Suprapubic skin (tissue), 4 donors: ENCODE data around the gene FBXW2. TPM values are rescaled to one million over a fixed set of nuclear protein-coding genes. Genes with fewer than 3 reads are reported as not detected.
"Not testable (repeated sequence)": the region's sequence is repeated elsewhere in the genome, so short reads cannot be mapped to it uniquely, and the experiment has no call there.

ENCODE experiments used
- DNase-seq, 2 donors: peaks; one replicate each; pipeline ENCODE4 v3.0.0-alpha.2; 2019; ENCODE audit warnings: low spot score in 2 of 2
- H3K27ac ChIP-seq: fragments of 200-600 bp; sonication (generic); one replicate; pipeline ENCODE4 v1.5.1; 2019
- H3K27me3 ChIP-seq: fragments of 200-600 bp; sonication (generic); one replicate; pipeline ENCODE4 v1.5.1; 2019
- H3K36me3 ChIP-seq: fragments of 200-600 bp; sonication (generic); one replicate; pipeline ENCODE4 v1.5.1; 2019
- H3K4me1 ChIP-seq: fragments of 200-600 bp; sonication (generic); one replicate; pipeline ENCODE4 v1.5.1; 2019
- H3K4me3 ChIP-seq: fragments of 200-600 bp; sonication (generic); one replicate; pipeline ENCODE4 v1.5.1; 2019; ENCODE audit warnings: mild to moderate bottlenecking
- H3K9me3 ChIP-seq: fragments of 200-600 bp; sonication (generic); one replicate; pipeline ENCODE4 v1.5.1; 2019
- CTCF ChIP-seq, 2 donors: fragments of 200-600 bp in 1 of 2; fragments of 450-650 bp in 1 of 2; sonication (generic) in 1 of 2; IDR thresholded peaks; one replicate each; pipeline ENCODE4 v1.5.1; 2016 to 2019; ENCODE audit warnings: antibody characterized with exemption in 2 of 2, mild to moderate bottlenecking in 1 of 2, moderate library complexity in 1 of 2
- EP300 ChIP-seq: sonication (generic); formaldehyde crosslinking; IDR thresholded peaks from one replicate; pipeline ENCODE4 v1.6.1; 2017; ENCODE audit warnings: antibody characterized with exemption
- POLR2A ChIP-seq, 2 donors: fragments of 450-650 bp; IDR thresholded peaks; one replicate each; pipeline ENCODE4 v1.6.1; 2017; ENCODE audit warnings: antibody characterized with exemption in 2 of 2, mild to moderate bottlenecking in 2 of 2, moderate library complexity in 2 of 2
- POLR2AphosphoS5 ChIP-seq, 3 donors: sonication (generic); formaldehyde crosslinking; IDR thresholded peaks; one replicate each; pipeline ENCODE4 v1.6.1; 2017; ENCODE audit warnings: antibody characterized with exemption in 3 of 3
- WGBS: methylation state at CpG from one replicate; pipeline ENCODE4 v1.1.5; 2018; 5-methylcytosine and 5-hydroxymethylcytosine counted together
- total RNA-seq, 4 donors: library from RNA; depleted of rRNA; stranded (reverse); fragments of >200 nt; gene quantifications; one replicate each; pipeline ENCODE4 v1.1.0, GENCODE V29; 2016

The FBXW2 gene
- total RNA-seq, 4 donors from 2014 or later: 40.4 to 74.8 (median 52.3) TPM

GRCh38 chr9:120818595-120818994 lies 25.4 kb upstream of the FBXW2 start:
- 85% methylated on average over 1 of the region's 1 CpG for WGBS
- Histone ChIP-seq H3K9me3 (no peaks in the 10 kb centered on the region), H3K27ac (no peak overlapping the region), H3K36me3 (peaks cover 70% of the 10 kb centered on the region), H3K4me3 (no peak overlapping the region), H3K27me3 (no peaks in the 10 kb centered on the region), H3K4me1 (no peaks in the 10 kb centered on the region)
- DNase-seq: no peak
- no peak for TF ChIP-seq CTCF (IDR thresholded peaks at IDR 0.05)
- no peak for TF ChIP-seq POLR2A (IDR thresholded peaks at IDR 0.05)
- TF ChIP-seq EP300: no peak
- no peak for TF ChIP-seq POLR2AphosphoS5 (IDR thresholded peaks at IDR 0.05)

- Histone ChIP-seq H3K27ac (no peak overlapping the region), H3K36me3 (peaks cover 37% of the 10 kb centered on the region), H3K27me3 (no peaks in the 10 kb centered on the region), H3K4me3 (no peak overlapping the region), H3K9me3 (no peaks in the 10 kb centered on the region), H3K4me1 (no peaks in the 10 kb centered on the region)
- WGBS: 95% methylated on average over 4 of the region's 4 CpGs
- DNase-seq: no peak
- TF ChIP-seq EP300 (no peak), POLR2A (IDR thresholded peaks at IDR 0.05) (no peak), POLR2AphosphoS5 (IDR thresholded peaks at IDR 0.05) (no peak), CTCF (IDR thresholded peaks at IDR 0.05) (no peak)
Measured at GRCh38 chr9:120815075-120815474, 21.9 kb upstream of the FBXW2 start.

- DNase-seq: no peak
- Histone ChIP-seq H3K27me3 (no peaks in the 10 kb centered on the region), H3K4me3 (no peak overlapping the region), H3K9me3 (peaks cover 27% of the 10 kb centered on the region), H3K27ac (no peak overlapping the region), H3K36me3 (no peaks in the 10 kb centered on the region), H3K4me1 (no peaks in the 10 kb centered on the region)
- TF ChIP-seq EP300 (no peak), POLR2A (IDR thresholded peaks at IDR 0.05) (no peak), CTCF (IDR thresholded peaks at IDR 0.05) (no peak), POLR2AphosphoS5 (IDR thresholded peaks at IDR 0.05) (no peak)
Measured at GRCh38 chr9:120808931-120809330, 15.7 kb upstream of the FBXW2 start.

GRCh38 chr9:120807607-120808379 lies 14.6 kb upstream of the FBXW2 start:
- no peak for DNase-seq
- no peaks in the 10 kb centered on the region for H3K4me1 ChIP-seq
- H3K4me3 ChIP-seq: no peak overlapping the region
- no peaks in the 10 kb centered on the region for H3K36me3 ChIP-seq
- H3K27me3 ChIP-seq: no peaks in the 10 kb centered on the region
- peaks cover 27% of the 10 kb centered on the region for H3K9me3 ChIP-seq
- TF ChIP-seq POLR2AphosphoS5 (IDR thresholded peaks at IDR 0.05) (no peak), CTCF (IDR thresholded peaks at IDR 0.05) (no peak), EP300 (no peak)
- no peak overlapping the region for H3K27ac ChIP-seq

- not testable (repeated sequence) for H3K4me1 ChIP-seq, H3K27me3 ChIP-seq, DNase-seq, H3K36me3 ChIP-seq, H3K27ac ChIP-seq, H3K4me3 ChIP-seq
- WGBS: 90% methylated on average over 3 of the region's 3 CpGs
- peaks cover 27% of the 10 kb centered on the region for H3K9me3 ChIP-seq
Measured at GRCh38 chr9:120804784-120805363, 11.7 kb upstream of the FBXW2 start.
